ENCODE data around the gene RPS6KA2. TPM values are rescaled to one million over a fixed set of nuclear protein-coding genes. Genes with fewer than 3 reads are reported as not detected.
A peak's percentile ranks its signal among the peaks of the same experiment; 100 is the strongest.
"Not testable (repeated sequence)": the region's sequence is repeated elsewhere in the genome, so short reads cannot be mapped to it uniquely, and the experiment has no call there.

Gene RPS6KA2
- total RNA-seq, 1 donor from 2014 or later = 166 TPM

DNA sequence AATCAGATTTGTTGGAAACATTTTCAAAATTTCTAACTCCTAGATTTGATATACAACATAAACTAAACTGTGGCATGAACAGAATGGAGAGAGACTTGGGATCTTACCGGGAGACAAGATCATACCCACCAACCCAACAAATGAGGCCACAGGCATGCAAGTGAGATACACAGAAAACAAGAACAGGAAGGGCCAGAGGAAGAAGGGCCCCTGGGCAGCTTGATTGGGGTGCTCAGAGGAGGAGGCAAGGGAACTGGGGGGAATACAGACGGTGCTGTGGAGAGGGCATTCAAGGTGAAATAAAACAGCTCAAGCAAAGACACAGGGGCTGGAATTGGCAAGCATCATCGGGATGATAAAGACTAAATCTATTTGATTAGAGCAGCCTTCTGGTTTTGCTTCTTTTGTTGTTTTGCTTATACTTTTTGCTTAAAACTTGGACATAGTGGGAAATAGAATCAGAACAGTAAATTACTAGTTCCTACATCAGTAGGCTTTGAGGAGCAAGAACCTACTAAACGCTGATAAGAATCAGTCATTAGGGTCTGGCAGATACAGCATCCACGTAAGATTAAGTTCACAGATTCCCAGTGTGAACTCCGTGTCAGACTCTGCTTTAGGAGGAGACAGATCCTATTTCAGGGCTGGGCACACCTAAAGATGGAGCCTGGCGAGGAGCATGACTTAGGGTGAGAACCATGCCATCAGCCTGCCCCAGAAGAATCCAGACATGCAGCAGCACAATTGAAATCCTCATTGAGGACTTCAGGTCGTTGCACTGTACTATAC lies 37.1 kb downstream of the RPS6KA2 start:
- DNase-seq = no peak

DNA sequence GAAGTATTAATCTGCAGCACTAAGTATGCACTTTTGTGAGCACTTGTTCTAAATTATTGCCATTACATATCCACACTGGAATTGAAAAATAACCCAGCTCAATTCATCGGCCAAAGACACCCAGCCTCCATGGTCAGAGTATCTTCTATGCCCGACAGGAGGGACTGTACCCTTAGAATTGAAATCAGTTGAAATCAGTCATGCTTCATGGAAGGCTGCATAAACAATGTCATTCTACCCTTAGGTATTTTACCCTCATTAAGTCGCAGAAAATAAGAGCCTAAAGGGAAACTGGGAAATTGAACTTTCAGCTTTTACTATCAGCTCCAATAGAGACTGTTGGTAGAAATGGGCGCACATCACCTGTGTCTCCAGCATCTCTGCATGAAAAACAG lies 37.7 kb downstream of the RPS6KA2 start:
- no peak for DNase-seq

DNA sequence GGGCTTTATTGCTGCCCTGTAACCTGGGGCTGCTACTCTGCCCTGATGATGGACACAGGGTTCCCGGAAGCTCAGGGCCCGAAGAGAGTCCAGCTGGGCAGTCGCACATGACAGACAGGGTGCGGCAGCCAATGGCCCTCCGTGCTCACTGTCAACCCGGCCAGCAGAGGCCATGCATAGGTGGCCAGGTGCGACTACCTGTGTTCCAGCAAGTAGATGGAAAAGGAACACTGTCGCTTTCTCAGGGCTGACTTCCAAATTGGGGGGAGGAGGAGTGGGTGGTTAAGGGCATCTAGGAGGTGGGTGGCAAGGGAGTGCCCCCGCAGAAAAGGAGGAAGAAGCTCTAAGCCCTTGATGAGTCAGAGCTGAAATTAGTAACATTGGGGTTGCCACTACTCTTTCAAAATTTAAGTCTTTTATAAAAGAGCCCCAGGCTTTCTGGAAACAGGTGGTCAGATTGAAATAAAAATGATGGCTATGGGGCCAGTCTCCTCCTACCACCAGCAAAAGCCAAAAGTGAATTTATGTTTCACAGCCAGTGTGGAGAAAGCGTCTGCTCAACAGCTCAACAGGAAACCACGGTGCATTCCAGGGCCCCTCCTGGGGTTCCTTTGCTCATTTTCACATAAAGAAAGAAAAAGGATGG lies 38.2 kb downstream of the RPS6KA2 start:
- DNase-seq = peak; percentile 76

DNA sequence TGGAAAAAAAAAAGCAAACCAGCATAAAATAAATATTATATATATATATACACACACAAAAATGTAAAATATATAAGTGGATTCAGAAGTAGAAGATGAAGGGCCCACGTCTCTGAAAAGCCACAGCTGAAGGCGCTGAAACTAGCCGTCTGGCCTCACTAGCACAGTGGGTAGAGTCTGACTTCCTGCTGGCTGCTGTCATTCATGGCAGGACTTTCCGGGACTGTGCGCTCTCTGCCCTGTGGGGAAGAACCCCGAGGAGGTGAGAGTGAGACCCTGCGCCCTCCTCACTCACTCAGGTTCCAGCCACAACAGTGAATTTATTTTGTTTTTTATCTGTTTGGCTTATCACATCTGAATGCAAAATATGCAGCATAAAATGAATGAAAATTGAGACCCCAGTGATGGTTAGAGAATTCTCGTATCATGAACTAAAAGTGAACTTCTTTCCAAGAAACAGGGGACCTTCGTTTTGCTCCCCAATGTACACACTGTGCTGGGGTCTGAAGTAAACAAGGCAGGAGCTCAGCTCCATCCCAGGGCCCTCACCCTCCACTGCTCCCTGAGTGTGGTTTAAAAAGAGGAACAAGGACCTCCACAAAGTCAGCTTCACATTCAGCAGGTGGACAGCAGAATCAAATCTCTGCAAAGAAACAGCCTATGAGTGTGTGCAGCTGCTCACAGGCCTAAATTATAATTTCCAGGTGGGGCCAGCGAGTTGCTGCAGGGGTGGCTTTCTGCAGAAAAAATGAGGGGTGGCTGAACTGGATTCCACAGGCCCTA lies 39.2 kb downstream of the RPS6KA2 start:
- DNase-seq = no peak

DNA sequence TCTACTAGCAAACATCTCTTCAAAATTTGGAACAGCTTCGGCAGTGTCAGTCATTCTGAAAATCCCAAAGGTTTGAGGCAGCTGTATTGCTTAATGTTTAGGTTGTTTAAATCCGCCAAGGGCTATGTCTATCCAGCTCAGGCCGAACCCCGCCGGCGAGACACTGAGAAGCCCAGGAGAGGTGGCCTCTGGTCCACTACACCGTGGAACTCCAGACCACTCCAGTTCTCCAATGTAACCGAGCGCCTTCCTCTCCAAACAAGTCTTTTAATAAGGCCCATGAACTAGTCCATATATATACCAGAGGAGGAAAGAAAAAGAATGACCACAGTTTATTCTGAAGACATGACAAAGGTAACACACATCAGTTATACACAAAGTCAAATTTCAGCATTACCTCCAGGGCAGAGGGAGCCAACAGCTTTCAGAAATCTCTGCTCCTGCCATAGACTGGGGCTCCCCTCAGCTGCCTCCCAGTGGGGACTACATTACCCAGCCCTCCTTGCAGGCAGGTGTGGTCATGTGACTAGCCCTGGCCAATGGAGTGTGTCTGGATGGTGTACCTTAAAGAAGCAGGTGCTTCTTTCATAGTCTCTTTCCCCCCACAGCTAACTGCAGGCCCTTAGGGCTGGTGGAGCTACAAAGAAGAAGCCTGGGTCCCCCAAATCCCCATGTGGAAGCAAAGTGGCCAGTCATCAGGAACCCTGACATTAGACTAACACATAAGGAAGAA lies 40.5 kb downstream of the RPS6KA2 start, which contains the start of gene RAMACL:
Gene RAMACL, minus strand, starts transcription at position 255 of the 733 bp plus-strand sequence. Its CDS starts 201 bp downstream, at position 54.
- DNase-seq = no peak

DNA sequence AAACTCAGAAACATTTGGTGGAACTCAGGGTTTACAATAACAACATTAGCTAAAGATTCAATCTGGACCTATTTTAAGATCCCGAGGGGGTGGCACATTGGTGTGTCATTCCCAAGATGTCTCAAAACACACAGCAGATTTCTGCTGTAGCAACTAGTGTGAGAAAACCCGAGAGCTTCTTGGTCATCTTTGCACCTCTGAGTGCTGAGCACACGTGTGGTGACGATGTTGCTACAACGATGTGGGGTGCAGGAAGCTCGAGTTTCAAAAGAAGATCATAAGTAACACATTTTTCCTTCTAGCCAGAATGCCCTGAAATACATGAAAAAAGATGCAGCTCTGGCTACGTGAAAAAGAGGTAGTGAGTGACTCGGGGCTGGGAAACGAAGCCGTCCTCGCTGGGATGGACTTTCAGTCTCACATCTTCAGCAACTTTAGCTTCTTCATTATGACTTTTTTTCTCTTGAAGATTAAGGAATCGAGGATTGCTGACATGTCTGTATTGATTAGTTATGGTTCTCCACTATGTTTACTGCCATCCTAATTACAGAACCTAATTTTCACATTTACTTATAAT lies 42.1 kb downstream of the RPS6KA2 start:
- no peak for DNase-seq

DNA sequence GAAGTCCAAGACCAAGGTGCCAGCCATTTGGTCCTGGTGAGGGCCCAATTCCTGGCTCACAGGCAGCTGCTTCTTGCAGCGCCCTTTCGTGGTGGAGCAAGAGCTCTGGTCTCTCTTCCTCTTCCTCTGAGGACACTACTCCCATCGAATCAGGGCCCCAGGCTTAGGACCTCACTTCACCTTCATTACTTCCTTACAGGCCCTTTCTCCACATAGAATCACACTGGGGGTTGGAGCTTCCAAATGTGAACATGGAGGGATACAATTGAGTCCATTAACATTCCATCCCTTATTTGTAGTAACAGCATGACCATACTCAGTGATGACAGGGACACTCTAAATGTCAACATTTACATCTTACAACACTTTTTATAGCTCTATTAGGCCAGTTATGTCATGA lies 42.9 kb downstream of the RPS6KA2 start:
- DNase-seq = no peak

DNA sequence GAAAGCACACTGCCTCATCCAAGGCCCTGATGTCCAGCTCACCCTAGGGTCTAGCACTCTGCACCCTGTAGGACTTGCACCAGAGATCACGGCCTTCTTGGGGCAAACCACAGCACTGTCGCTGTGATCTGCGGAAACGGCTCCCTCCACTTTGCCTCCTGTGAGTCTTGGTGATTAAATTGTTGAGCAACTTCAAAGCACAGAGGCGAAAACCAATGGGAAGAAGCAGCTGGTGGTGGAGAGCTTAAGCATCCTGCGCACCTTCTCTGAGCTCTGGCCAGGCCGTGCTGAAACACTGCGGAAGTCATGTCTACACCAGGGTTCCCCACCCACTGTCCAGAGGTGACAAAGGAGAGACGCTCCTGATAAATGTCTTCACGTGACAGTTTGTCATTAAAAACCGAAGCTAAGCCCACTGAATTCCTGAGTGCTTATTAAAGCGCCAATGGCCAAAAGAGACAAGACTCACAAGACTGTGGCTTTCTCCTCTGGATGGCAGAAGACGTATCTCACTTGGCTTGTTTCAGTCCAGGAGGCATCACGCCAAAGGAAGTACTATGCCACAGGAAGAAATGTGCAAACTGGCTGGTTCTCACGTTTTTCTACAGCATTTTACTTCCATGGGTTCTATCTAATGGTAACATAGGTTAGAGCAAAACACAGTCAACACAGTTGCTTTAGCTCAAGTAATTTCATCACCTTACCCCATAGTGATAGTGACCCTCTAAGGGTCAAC lies 43.7 kb downstream of the RPS6KA2 start:
- no peak for DNase-seq

DNA sequence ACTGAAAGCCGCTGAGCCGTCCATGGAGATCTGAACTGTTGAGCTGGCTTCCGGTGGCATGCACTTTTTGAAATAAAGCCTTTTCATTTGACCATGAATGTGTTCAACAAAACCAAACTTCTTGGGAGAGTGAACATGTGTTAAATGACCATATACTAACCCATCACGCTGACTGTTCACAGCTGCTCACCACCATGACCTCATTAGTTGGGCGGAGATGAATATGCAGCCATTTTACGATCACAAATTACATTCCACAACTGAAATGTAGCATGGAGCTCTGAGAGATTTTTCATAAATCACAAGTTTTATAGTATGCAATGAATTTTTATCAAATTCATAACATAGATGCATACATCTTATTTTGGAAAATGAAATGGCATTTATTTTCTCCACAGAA lies 44.8 kb downstream of the RPS6KA2 start:
- DNase-seq = no peak

DNA sequence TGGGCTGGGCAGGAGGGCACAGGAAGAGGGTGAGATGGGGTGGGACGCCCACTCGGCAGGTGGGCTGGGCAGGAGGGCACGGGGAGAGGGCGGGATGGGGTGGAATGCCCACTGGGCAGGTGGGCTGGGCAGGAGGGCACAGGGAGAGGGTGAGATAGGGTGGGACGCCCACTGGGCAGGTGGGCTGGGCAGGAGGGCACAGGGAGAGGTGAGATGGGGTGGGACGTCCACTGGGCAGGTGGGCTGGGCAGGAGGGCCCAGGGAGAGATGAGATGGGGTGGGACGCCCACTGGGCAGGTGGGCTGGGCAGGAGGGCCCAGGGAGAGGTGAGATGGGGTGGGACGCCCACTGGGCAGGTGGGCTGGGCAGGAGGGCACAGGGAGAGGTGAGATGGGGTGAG lies 45.2 kb downstream of the RPS6KA2 start:
- not testable (repeated sequence) for DNase-seq

DNA sequence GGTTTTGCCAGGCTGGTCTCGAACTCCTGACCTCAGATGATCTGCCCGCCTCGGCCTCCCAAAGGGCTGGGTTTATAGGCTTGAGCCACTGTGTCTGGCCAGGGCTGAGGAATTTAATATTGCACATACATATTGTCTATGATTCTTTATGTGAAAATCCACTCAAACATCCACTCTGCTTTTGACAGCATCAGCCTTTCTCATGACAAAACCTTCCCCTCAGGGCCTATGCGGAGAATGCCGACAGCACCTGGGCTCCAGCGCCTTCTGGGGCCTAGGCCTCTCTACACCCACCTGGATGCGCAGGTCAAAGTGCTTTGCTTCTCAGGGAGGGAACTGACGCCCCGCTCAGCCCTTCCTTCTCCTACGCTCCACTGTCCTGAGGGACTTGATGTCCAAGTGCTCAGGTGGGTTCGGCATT lies 46.0 kb downstream of the RPS6KA2 start:
- DNase-seq = no peak

DNA sequence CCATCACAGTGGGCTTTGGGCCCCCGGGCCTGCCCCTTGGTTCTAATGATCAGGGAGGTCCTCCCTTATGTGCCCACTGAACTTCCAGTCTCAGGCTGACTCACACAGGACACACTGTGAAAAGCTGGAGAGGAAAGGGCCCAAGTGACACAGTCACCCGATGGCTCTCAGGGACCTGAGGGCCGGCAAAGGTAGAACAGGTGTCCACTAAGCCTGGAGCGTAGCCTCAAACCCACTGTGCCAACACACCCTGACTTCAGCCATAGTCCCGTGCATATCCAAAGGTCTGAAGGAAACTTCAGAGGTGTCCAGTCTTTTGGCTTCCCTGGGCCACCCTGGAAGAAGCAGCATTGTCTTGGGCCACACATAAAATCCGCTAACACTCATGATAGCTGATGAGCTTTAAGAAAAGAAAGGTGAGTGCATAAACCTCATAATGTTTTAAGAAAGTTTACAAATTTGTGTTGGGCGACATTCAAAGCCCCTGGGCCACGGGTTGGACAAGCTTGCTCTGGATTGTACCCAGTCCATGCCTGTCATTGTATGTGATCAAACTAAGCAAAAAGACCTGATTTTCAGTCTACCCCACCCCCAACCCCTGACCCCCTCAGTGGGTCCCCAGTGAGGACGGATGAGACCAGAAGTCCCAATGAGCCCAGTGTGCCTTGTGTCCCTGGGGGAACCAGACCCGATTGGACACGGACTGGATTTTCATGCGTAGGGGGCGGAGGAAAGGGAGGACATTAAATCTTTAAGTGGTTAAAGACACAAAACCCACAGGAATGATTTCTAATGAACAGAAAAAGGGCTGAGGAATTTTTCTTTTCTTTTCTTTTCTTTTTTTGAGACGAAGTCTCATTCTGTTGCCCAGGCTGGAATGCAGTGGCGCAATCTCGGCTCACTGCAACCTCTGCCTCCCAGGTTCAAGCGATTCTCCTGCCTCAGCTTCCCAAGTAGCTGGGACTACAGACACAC lies 46.7 kb downstream of the RPS6KA2 start:
- DNase-seq = no peak

DNA sequence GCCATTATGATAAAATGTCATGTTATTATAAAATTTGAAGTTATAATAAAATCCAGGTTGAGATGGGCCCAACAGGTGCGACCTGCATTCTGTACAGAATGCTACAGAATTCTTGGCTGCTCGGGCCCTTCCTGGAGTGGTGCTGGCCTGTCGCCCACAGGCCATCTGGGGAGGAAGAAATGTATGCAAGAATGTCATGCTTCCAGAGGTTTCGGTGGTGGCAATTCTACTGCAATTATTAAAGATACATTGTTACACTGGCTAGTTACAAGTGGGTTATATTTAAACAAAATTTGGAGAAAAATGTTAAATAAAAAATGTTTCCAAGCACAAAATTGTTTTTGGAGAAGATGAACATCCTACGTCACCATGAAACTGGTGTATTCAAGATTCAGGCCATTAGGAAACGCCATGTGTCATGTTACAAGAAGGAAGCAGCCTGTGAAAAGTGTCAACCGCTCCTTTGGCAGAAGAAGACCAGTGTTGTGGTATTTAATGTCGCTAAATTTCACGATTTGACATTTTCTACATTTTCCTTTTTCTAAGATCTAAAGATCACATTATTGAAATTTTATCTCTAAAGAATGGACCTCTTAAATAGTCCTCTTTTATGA lies 47.7 kb downstream of the RPS6KA2 start:
- DNase-seq = peak; percentile 52

DNA sequence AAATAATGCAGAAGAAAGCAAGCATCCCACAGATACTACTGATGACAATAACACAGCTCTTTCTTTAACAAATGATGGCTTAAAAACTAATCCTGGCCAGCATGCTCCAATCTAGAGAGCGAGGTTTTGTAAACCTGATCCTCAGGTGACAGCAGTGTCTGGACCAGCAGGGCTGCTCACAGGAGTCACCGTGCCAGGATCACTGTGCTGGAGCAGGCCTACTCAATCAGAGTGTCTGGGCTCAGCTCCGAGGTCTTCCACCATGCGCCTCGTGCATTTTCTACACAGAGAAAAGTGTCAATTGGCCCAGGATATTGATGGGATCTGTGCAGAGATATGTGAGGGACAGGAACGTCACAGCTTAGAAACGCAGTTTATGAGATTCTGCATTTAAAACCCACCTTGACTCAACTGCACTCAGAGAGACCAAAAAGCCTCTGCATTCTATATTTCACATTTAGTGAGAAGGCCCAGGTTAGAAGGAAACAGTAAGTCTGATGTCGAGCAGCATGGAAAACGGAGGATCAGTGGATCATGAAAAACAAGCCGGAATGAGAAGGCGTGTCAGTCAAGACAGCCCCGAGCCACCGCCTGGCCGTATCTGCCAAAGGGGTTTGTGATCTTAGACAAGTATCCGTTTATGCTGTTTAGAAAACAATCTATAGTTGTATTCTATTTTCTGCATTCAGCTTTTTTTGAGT lies 48.4 kb downstream of the RPS6KA2 start:
- DNase-seq = no peak

DNA sequence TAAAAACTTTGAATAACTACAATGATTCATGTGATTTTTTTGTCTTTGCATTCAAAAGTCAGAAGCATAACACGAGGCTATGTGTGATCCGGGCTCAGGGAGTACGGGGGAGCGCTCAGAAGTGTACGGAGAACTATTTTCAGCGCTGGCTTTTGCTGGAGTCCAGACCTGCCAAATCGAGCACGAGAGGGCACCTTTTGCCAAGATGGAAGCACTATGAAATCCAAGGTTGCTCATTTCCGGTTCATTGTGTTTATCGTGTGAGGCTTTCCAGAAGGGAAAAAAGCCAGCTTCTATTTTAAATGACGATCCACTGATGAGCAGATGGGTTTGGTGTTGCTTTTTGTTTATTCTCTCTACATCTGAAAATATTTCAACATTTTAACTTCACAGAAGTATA lies 51.8 kb downstream of the RPS6KA2 start:
- peak; percentile 86 for DNase-seq

DNA sequence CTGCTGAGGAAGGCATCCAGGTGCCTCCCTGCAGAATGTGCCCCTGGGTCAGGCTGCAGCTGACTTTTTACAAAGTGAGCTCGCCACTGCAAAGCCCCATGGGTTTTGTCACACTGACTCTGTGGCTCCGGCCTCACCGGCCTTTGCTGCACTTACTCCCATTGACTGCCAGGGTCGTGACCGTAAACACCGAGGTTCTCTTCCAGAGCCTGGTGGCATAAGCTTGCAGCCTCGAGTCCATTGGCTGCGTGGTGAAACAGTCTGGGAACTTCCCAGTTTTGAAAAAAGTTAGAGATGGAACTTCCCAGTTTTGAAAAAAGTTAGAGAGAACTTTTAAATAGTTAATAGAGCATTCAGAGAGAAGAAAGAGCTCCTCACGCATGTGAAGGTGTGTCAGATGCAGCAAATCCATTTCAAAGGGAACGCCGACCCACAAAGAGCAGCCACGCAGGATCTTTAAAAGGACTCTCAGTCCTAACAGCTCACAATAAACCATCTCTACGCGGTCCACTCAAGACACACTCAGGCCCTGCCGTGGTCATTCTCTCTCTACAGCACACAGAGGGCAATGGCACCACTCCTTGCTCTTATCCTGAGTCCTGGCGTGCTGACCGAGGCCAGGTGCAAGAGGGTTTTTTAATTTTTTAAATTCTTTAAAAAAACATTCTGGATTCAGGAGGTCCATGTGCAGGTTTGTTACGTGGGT lies 53.4 kb downstream of the RPS6KA2 start:
- DNase-seq = no peak

DNA sequence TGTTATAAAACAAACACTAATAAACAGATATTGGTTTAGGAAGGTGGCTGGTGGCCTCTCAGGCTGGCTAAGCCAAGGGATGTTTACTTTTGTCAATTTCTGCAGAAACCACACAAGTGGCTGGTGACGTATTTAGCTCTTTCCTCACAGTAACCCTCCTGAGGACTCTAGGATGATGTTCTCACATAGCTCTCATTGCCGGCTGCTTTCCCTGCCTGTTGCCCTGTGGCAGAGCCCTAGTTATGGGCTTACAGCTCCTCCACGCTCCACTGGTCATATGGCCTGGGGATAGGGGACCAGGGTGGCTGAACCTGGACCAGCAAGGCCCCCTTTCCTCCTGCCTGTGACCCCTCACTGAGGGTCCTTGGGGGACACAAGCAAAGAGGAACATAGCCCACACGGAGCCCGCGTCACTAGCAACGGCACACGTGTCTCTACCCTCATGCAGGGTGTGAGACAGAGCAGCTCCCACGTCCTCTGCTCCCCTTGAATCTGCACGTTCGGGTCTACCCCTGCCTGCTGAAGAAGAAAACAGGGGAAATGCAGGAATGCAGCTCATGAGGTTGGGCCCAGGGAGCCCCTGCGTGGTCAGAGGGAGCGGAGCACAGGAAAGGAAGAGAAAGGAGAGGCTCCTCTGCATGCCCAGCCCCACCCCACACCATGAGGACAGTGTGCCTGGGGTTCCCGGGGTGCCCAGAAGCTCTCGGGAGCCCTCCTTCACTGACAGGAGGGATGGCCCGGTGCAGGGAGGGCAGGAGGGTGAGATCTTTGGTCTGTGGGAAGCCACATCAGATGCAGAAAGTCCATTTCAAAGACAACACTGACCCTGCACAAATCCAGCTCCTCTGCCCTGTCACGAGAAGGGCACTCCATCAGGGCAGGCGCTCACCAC lies 54.4 kb downstream of the RPS6KA2 start:
- no peak for DNase-seq

Data from dermis blood vessel endothelial cell (primary cell).